Middle frontal gyrus (tissue), 1 donor: ENCODE data around the gene GNMT.
"Not testable (repeated sequence)": the region's sequence is repeated elsewhere in the genome, so short reads cannot be mapped to it uniquely, and the experiment has no call there.

ENCODE experiments used
- DNase-seq: peaks from one replicate; pipeline ENCODE4 v3.0.0-alpha.2; 2015; ENCODE audit warnings: low spot score; ENCODE audit errors: extremely low spot score

The GNMT gene

DNA sequence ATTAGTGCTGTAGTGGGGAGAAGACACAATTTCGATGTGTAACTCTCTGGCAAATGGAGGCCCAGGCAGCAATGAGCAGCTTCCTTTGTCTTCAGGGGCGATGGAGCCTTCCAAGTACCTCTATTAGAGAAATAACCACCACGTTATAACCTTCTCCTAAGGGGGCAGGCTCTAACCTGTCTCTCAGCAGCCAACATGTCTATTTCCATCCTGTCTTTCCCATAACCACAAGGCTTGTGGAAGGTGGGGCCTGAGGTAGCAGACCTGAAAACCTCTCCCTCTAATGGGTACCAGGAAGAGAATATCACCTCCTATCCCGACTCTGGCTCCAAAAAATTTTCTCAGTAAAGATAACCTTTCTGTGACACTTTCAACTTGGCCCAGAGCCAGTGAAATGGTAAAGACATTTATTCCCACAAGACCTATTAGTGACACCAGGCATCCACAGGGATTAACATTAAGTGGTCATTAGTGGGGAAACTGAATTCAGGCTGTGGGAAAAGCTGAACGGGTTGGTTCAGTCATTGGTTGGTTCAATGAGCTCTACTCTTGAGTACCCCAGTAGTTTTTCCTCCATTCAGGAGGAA lies 14.5 kb downstream of the GNMT start:
- DNase-seq: no peak

DNA sequence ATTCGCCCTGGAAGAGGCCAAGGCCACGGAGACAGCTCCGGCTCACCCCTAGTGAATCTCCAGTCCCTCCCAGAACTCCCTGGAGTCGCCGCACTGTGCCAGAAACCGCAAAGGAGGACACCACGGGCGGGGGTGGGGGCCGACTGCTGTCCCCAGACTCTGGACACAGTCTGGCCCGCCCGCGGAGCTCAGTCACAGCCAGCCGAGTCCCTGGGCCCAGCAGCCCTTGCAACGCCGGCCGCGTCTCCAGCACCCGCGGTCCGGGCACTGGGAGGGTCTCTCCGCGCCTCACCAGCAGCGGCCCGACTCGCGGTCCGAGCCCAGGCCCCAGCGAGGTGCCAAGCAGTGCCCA lies 17.9 kb downstream of the GNMT start:
- DNase-seq: no peak

DNA sequence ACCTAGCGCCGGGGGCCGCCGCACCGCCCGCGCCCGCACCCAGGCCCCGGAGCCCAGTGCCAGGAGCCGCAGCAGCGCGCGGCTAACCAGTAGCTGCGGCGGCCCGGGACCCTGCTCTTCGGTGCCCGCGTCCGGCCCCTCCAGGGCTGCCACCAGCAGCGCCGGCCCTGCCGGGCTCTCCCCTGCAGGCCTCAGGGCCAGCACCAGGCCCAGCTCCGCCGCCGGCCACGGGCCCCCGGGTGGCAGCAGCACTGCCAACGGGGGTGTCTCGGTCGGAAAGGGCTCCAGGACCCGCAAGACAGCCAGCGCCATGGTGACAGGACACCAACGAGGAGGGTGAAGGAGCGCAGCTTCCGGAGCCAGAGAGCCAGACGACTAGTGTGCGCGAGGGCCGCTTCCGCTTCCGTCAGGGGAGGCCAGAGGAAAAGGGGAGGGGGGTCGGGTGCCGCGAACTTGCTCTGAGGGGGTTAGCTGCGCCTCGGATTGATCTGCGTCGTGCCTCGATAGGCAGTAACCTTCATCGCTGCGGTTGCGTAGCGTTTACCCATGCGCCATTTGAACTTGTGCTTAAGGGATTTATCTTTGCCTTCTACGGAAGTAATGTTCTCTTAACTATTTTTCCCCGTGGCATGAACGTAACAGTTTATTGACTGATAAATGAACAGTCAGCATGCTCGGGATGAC lies 18.4 kb downstream of the GNMT start, which contains the start of gene PEX6:
PEX6 (minus strand) TSS at position 343 of the 684 bp plus-strand sequence; CDS start at position 312, 31 bp downstream.
- DNase-seq: peak; percentile 70

DNA sequence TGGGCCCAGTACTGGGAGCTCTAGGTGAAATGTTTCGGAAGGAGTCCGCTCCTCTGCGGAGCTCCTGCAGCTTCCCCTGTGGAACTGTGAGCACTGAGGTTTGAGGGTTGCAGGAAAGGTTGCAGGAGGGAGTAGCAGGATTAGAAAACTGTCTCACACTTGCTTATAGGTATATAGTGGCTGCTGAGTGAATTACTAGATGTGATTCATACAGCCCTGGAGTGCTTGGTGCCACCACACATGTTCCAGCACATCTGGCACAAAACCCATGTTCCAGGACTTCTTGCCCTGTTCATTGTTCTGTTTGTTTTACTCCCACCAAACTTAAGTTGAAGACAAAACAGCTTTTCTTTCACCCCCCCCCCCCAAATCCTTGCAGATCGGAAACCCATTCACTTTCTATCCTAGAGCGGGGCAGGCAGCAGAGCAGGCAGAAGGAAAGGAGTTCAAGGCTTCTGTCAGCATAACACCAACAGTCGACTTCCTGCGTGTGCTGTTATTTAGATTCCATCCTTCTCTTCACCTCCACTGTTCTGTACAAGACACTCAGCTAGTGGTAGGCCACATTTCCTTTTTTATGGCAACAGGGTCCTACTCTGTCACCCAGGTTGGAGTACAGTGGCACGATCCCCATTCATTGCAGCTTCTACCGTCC lies 19.1 kb downstream of the GNMT start:
- DNase-seq: no peak

DNA sequence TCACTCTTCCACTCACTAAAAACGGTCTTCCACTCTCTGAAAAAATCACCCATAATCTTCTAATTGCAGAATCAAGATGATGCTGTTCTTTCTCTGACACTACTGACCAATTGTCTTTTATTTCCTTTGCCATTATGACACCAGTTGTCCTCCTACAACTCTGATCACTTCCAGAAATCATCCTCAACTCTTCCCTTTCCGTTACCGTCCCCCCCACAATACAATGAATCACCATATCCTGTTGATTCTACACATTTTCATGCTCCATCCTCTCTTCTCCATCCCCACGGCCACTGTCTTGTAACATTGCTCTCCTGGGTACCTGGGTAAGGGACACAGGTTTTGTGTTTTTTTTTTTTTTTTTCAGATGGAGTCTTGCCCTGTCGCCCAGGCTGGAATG lies 21.3 kb downstream of the GNMT start:
- no peak for DNase-seq

DNA sequence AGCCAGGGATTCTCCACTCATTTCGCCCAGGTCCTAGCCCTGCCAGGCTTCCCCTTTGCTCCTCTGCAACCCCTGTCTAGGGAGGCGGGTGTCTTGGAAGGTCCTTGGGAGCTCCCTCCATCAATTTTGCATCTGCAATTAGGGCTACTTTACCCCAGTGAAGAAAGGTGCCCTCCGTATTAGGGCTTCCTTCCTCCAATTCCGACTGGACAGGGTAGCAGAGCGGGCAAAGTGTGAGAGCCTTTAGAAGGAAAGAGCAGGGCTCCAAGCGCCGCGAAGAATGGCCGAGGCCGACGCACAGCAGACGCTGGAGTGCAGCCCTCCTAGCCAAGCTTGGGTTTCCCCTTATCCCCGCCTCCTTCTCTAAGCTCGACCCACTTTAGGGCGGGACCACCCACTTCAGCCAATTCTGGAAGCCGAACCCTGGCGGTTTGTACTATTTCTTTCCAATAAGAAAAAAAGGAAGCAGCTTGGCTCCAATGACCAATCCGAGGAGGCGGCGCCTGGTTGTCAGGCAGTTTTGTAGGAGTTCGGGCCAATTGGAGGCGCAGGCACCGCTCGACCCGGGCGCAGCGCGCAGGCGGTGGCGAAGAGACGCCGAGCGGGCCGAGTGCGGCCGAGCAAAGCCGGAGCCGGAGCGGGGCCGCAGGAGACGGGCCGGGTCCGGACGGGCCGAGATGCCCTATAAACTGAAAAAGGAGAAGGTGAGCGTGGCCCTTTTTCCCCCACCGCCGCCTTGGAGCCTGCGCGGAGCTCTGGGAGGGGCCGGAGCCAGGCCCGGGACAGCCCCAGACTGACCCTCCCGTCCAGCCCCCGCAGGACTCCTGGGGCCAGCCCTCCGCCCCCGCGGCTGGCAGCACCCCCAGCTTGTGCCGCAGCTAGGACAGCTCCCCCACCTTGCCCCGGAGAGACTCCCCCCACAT lies 23.7 kb downstream of the GNMT start, which contains the start of gene PPP2R5D:
PPP2R5D (plus strand) TSS at position 570 of the 923 bp plus-strand sequence; CDS start at position 678, 108 bp downstream.
- peak; percentile 97 for DNase-seq

DNA sequence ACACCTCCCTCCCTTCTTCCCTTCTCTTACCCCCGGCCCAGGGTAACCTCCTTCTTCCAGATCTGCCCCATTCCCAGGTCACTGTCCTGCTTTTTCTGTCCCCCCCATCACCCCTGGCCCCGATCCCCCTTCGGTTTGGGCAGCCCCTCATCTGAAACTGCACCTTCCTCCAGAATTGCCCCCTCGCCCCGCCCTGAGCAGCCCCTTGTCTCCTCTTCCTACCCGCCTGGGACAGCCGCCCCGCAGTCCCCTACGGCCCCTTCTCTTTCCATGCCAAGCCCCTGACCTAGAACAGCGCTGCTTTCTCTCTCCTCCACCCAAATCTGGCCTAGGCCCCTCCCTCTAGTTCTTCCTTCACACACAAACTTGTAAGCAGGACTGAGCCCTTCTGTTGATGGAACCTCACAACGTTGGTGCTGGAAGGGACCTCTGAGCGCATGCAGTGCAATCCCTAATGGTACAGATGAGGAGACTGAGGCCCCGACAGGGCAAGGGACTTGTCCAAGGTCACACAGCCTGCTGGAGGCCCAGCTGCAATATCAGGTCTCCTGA lies 24.4 kb downstream of the GNMT start:
- no peak for DNase-seq

DNA sequence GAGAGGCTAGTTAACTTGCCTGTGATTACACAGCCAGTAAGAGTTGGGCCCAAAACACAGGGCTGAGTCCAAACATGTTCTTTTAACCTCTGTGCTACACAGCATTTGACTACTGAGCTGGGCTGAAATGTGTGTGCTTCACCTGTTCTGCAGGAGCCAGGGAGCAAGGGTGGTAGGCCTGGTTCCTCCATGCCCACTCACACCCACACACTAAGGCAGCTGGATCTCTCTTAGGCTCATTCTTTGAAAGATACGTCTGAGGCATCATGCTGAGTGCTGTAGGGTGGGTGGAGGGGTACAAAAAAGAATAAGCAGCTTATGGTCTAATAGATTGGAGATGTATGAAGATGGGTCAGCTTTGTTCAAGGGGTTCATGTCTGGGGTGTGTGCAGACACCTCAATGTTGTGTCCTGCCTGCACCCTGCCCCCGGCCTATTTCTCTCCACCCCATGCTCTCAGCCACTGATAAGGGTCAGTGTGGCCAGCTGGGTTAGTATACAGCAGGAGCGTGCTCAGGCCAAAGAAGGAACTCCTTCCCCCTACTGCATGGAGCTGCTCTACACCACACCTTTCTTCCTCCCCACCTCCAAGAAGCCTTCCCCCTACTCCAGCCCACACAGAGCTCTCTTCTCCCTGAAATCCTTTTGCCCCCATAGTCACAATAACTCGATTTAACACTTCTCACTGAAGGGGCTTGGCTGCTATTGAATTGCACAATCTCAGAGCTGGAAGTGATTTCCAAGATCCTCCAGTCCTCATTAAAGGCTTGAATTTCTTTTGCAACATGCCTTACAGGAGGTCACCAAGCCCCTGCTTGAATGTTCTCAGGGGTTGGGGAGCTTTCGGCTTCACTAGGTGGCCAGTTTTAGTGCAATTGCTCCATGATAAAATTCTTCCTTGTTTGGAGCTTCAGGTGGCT lies 27.2 kb downstream of the GNMT start:
- DNase-seq: no peak

DNA sequence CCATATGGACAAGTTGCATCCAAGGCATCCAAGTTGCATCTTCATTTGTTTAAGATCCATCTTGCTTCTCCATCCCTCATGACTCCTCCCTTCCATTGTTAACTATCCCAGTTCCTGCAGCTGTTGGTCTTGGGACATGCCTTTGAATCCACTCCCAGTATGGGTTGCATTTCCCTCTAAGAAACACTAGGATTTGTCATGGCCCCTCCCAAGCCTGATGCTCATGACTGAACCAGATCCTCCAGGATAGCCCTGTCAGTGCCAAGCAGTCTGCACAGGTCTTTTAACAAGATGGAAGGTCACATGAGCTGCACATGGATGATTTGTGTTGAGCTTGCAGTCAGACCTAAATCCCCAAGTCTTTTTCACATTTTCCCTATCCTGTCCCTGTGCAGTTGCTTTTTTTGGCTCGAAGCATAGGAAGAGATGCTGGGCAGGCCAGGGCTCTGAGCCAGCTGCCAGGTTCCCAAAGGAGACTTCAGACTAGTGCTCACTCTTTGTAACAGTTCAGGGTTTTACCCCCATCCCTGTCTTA lies 28.0 kb downstream of the GNMT start:
- no peak for DNase-seq

DNA sequence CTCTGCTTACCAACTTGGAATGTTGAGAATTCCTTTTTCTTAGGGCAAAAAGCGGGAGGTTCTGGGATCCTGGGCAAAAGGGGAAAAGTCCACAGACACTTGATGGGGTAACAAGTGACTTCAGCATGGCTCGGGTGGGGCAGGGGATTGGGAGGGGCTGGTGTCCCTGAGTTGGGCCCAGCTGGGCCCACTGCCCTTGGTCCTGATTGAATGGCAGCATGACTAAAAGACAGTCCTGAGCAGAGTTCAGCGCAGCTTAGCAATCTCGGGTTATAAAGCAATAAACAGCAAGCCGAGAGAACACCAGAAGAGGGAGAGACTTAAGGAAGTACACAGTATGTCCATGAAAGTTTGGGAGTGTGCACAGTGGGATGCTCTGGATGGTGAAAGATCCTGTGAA lies 29.4 kb downstream of the GNMT start:
- DNase-seq: no peak

DNA sequence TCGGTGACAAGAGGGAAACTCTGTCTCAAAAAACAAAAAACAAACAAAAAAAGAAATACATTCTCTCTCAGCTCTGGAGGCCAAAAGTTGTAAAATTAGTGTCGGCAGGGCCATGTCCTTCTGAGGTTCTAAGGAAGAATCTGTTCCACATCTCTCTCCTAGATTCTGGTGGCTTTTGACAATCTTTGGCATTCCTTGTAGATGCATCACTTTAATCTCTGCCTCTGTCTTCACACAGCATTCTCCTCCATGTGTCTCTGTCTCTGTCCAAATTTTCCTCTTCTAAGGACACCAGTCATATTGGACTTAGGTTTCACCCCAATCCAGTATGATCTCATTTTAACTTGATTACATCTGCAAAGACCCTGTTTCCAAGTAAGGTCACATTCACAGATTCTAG lies 32.9 kb downstream of the GNMT start:
- no peak for DNase-seq

DNA sequence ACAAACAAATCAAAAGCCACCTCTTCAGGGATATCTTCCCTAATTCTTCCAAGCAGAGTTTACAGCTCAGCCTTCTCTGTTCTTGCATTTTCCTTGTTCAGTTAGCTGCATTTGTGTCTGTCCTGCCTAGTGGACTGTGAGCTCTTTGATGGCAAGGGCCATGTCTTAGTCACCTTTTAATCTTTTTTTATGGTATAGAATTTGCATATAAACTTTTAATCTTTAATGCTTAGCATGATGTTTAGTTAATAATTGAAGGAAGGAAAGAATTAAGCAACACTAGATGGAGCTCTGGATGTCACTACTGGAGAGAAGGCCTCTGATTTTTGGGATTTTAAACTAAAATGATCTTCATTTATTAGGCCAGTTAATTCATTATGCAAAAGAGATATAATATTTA lies 36.0 kb downstream of the GNMT start:
- no peak for DNase-seq

DNA sequence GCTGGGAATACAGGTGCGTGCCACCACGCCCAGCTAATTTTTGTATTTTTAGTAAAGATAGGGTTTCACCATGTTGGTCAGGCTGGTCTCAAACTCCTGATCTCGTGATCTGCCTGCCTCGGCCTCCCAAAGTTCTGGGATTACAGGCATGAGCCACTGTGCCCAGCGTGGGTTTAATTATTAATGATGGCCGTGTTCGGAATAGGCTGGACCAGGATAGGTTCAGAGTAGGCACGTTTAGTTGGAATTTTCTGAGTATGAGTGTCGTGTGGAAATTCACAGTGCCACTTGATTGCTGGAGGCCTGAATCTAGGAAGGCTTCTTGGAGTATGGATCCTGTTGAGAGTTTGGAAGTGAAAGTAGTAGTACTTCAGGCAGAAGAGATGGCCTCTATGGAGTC lies 37.7 kb downstream of the GNMT start:
- not testable (repeated sequence) for DNase-seq

DNA sequence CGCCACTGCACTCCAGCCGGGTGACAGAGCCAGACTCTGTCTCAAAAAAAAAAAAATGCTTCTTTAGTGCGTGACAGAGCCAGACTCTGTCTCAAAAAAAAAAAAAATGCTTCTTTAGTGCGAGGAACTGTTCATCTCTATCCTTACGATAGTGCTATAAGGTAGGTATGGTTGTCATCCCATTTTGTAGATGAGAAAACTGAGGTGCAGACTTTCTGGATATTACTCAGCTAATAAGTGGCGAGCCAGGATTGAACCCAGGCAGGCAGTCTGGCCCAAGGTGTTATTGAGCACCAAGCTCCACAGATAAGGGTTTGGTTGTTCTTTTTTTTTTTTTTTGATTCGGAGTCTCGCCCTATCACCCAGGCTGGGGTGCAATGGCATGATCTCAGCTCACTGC lies 41.3 kb downstream of the GNMT start:
- DNase-seq: no peak

DNA sequence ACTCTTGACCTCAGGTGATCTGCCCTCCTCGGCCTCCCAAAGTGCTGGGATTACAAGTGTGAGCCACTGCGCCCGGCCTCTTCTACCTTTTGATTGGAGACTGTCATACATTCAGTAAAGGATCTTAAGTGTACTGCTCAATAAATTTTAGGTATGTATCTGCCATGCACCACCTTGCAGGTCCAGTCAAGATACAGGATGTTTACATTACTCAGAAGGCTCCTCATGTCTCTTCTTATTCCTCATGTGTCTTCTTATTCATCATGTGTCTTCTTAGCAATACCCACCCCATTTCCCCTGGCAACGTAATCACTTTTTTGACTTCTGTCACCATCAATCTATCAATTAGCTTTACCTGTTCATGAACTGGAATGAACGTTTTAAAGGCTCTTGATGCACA lies 45.3 kb downstream of the GNMT start:
- DNase-seq: no peak

DNA sequence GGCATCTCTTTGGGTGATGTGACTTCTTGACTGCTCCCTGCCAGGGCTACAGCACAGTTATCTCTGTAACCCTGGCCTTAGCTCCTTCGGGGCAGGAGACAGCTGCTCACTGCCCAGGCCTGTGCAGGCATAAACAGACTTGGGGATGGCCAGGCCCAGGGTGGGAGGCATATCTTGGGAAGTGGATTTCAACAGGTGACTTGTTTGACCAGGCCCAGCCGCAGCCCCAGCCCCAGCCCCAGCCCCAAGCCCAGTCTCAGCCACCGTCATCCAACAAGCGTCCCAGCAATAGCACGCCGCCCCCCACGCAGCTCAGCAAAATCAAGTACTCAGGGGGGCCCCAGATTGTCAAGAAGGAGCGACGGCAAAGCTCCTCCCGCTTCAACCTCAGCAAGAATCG lies 45.7 kb downstream of the GNMT start:
- DNase-seq: no peak

DNA sequence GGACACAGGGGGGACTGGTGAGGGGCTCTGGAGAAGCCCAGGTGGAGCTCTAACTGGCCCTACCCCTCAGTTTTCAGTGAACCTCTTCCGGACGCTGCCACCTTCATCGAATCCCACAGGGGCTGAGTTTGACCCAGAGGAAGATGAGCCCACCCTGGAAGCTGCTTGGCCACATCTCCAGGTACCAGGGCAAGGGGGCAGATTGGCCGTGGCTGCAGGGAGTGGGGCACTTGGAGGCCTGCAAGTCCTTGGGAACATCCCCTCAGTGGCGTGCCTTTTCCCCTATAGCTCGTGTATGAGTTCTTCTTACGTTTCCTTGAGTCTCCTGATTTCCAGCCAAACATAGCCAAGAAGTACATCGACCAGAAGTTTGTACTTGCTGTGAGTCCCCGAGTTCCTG lies 46.6 kb downstream of the GNMT start:
- DNase-seq: no peak

DNA sequence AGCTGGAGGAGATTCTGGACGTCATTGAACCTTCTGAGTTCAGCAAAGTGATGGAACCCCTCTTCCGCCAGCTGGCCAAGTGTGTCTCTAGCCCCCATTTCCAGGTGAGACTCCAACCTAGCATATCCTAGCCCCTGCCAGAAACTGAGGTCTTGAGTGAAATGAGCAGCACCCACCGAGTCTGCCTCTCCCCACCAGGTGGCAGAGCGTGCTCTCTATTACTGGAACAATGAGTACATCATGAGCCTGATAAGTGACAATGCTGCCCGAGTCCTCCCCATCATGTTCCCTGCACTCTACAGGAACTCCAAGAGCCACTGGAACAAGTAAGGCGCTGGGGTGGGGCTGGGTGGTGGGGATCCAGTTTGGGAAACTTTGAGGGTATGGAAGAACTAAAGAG lies 48.6 kb downstream of the GNMT start:
- DNase-seq: no peak

DNA sequence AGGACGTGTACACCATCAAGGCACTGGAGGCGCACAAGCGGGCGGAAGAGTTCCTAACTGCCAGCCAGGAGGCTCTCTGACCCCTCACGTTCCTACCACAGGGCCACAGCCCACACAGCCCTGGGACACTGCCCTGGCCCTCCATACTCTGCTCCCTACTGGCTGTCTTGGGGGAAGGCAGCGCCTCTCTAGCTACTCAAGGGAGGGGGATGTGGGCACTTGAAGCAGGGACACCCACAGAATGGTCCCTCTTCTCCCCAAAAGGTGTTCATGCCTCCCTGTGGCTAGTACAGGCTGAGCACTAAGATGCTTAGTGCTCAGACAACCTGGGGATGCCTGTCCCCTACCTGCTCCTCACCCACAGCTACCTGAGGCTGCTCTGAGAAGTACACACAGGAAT lies 50.7 kb downstream of the GNMT start:
- no peak for DNase-seq

DNA sequence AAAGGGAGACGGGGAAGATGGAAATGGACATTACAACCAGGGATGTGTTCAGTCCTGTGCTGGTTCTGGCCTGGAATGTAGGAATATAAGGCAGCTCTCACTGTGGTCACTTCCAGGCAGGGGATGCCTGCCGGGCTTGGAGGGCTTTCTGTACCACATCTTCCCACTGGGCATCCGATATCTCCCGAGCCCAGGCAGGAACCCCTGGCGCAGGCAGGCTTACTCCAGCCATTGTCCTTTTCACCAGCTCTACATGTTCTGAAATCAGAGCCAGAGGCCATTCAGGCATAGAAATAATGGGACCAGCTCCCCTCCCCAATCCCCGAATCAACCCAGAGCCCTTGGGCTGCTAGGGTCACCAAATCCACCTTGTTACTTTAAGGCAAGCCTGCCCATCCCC lies 51.8 kb downstream of the GNMT start:
- DNase-seq: no peak
